ENCODE data around the gene ZBTB1. TPM values are rescaled to one million over a fixed set of nuclear protein-coding genes. Genes with fewer than 3 reads are reported as not detected.

The ZBTB1 gene
- total RNA-seq, 2 experiments from 2014 or later: 81.2 to 86.1 TPM

GRCh38 chr14:64501411-64502171, 3.0 kb upstream of the ZBTB1 start:
- peak overlapping the region; percentile 94 for H3K4me3 Mint-ChIP-seq

GRCh38 chr14:64502456-64502855, 2.1 kb upstream of the ZBTB1 start:
- peak overlapping the region; percentile 94 for H3K4me3 Mint-ChIP-seq
- peak; percentile 35 for DNase-seq
- ChIA-PET CTCF (interaction anchor here (1.0 to 2.5 kb wide), 6 partner anchors 8 to 164 kb away, joined by 3 to 21 read pairs (median 8); partner anchors contain the start of gene HSPA2), POLR2A (interaction anchor here (0.7 to 6.5 kb wide), 22 partner anchors 8 to 638 kb away, joined by 3 to 75 read pairs (median 4); partner anchors contain the start of genes AKAP5, HSPA2 and MTHFD1)
- peak overlapping the region; percentile 99 for H3K27ac Mint-ChIP-seq
- H3K36me3 Mint-ChIP-seq (ENCODE audit: low read depth): peaks cover 55% of the 10 kb centered on the region
- no peaks in the 10 kb centered on the region for H3K9me3 Mint-ChIP-seq
- peaks cover 43% of the 10 kb centered on the region for H3K4me1 Mint-ChIP-seq
- no peaks in the 10 kb centered on the region for H3K27me3 Mint-ChIP-seq

More at GRCh38 chr14:64501411-64502171, 3.0 kb upstream of the ZBTB1 start:
- CTCF ChIA-PET: interaction anchor here (0.9 to 2.5 kb wide), 6 partner anchors 9 to 163 kb away, joined by 3 to 21 read pairs (median 8); partner anchors contain the start of gene HSPA2
- Mint-ChIP-seq H3K27me3 (no peaks in the 10 kb centered on the region), H3K4me1 (peaks cover 42% of the 10 kb centered on the region), H3K36me3 (ENCODE audit: low read depth) (peaks cover 54% of the 10 kb centered on the region), H3K27ac (peak overlapping the region; percentile 99), H3K9me3 (no peaks in the 10 kb centered on the region)
- POLR2A ChIA-PET: interaction anchor here (0.8 to 6.5 kb wide), 16 partner anchors 10 to 163 kb away, joined by 3 to 75 read pairs (median 7); partner anchors contain the start of genes AKAP5, HSPA2 and MTHFD1
- peak; percentile 18 for DNase-seq

- Mint-ChIP-seq H3K27me3 (no peaks in the 10 kb centered on the region), H3K4me3 (peak overlapping the region; percentile 94)
- CTCF ChIA-PET: interaction anchor here (1.0 to 2.5 kb wide), 5 partner anchors 8 to 134 kb away, joined by 3 to 21 read pairs (median 8); partner anchors contain the start of gene HSPA2
Observed at GRCh38 chr14:64502887-64503433, 1.6 kb upstream of the ZBTB1 start.

DNA sequence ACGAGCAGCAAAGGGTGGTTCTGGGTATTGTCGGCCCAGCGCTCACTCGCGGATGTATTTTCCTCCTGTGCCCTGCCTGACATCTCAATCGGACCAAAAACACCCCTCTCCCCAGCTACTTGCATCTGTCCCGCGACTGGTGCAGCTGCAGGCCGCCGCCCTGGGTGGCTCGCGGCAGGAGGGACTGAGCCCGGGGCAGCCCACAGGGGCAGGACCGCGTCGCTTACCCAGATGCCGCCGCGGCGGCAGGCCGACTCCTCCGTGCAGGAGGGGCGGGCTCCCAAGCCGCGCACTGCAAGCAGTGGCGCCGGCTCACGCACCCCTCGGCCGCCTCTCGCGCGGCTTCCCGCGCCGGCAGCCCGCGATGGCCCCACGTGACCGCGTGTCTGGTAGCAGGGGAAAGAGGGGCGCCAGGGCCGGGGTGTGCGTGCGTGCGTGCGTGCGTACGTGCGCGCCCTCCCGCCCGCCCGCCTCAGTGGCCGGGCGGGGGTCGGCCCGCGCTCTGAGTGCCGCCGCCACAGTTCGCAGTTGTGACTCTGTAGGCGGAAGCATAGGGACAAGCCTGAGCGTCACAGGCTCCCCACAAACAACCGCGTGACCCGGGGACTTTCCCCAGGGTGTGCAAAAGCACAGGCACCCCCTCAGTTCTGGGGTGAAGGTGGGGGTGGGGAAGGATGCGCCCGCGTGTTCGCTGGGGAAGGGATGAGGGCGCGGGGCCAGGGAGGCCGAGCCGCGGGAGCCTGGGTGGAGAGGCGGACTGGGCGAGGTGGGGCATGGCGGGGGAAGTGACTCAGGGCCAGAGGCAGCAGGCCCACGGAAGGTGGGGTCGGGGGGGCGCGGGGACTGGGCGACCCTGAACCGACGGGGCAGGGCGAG, 898 bp upstream of the ZBTB1 start, which contains the start of gene ZBTB25:
ZBTB25 (minus strand) TSS at position 405 of the 876 bp plus-strand sequence. CDS start 13,305 bp downstream, outside the sequence.
- peak; percentile 97 for DNase-seq
- peak within 1 kb of the TSS; percentile 100 for H3K27ac Mint-ChIP-seq
- H3K4me3 Mint-ChIP-seq: peak within 1 kb of the TSS; percentile 94
- ChIA-PET CTCF (interaction anchor here (1.3 to 2.3 kb wide), 3 partner anchors 25 to 114 kb away, joined by 3 to 10 read pairs (median 8); partner anchors contain the start of gene HSPA2), POLR2A (interaction anchor here (0.7 to 6.5 kb wide), 34 partner anchors 8 to 650 kb away, joined by 3 to 75 read pairs (median 5); partner anchors contain the start of genes AKAP5, CHURC1, HSPA2 and MTHFD1)
- peaks cover 55% of the 10 kb centered on the region for H3K36me3 Mint-ChIP-seq (ENCODE audit: low read depth)
- H3K4me1 Mint-ChIP-seq: peaks cover 48% of the 10 kb centered on the region
- H3K9me3 Mint-ChIP-seq: no peaks in the 10 kb centered on the region
- H3K27me3 Mint-ChIP-seq: no peaks in the 10 kb centered on the region

More at GRCh38 chr14:64502887-64503433, 1.6 kb upstream of the ZBTB1 start:
- Mint-ChIP-seq H3K9me3 (no peaks in the 10 kb centered on the region), H3K4me1 (peaks cover 44% of the 10 kb centered on the region), H3K36me3 (ENCODE audit: low read depth) (peaks cover 57% of the 10 kb centered on the region), H3K27ac (peak overlapping the region; percentile 99)
- peak; percentile 29 for DNase-seq
- POLR2A ChIA-PET: interaction anchor here (0.7 to 6.5 kb wide), 25 partner anchors 8 to 639 kb away, joined by 3 to 75 read pairs (median 4); partner anchors contain the start of genes AKAP5, CHURC1, HSPA2 and MTHFD1

DNA sequence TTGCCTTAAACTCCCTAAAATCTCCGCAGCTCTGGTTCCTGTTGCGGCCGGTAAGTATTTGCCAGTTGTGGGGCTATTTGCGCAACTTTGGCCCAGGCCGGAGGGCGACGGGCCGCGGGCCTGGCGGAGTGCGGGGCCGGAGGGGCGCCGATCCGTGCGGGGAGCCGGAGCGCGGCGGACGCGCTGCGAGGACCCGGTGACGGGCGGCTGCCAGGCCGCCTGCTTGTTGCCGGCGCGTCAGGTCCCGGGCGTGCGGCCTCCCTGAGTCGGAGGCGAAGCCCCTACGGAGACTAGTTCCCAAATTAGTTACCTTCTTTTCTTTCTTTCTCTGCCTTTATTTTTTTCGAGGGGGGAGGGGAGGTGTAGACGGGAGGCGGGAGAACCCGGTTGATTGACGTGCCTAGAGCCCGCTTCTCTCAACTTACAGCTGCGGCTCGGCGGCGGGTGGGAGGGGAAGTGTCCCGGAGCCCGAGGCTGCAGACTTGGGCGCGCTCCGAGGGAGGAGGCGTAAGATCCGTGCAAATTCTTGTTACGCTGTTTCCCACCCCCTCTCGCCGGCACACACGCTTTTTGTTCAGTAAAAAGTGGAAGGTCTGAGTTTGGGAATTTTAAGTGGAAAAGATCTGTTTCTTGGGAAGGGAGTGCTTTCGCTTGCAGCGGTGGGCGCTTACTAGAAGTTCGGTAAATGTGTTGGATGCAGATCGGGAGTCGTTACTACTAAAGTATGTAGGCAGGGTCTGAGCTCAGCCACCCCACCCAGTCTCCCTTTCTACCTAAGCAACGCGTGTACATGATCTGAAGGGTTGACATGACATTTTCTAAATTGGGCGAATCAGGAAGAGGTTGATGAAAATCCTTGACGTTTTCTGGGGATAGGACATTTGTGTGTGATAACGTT, 576 bp downstream of the ZBTB1 start:
- peak overlapping the region; percentile 84 for H3K4me3 Mint-ChIP-seq
- peak; percentile 89 for DNase-seq
- ChIA-PET CTCF (interaction anchor here (0.6 to 1.2 kb wide), 2 partner anchors 9 to 20 kb away, joined by 3 to 4 read pairs; no protein-coding TSS in a partner anchor), POLR2A (interaction anchor here (0.5 to 6.5 kb wide), 29 partner anchors 9 to 651 kb away, joined by 3 to 75 read pairs (median 4); partner anchors contain the start of genes AKAP5, HSPA2, MTHFD1 and PPP1R36)
- no peaks in the 10 kb centered on the region for H3K27me3 Mint-ChIP-seq
- peak overlapping the region; percentile 100 for H3K27ac Mint-ChIP-seq
- H3K4me1 Mint-ChIP-seq: peaks cover 52% of the 10 kb centered on the region
- H3K9me3 Mint-ChIP-seq: no peaks in the 10 kb centered on the region
- peaks cover 48% of the 10 kb centered on the region for H3K36me3 Mint-ChIP-seq (ENCODE audit: low read depth)

DNA sequence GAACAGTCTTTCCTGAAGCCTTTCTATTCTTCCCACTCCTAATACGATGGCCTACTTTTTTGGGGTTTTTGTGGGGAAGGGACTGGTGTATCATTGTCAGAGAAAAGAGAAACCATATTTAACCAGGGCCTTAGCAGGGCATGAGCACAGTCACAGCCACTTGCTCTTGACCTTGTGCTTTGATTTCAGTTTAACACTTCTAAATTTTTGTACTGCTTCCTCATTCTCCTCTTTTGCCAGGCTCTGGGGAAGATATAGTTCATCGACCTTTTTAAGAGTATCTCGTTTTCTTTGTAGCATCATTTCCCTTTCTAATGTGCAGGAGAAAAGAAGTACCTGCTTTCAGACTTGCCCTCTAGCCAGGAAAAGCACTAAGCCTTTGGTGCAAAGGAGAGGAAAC, 2.2 kb downstream of the ZBTB1 start:
- DNase-seq: no peak
- CTCF ChIA-PET: no interaction called here
- H3K4me1 Mint-ChIP-seq: peaks cover 54% of the 10 kb centered on the region
- peak overlapping the region; percentile 91 for H3K27ac Mint-ChIP-seq
- H3K9me3 Mint-ChIP-seq: no peaks in the 10 kb centered on the region
- POLR2A ChIA-PET: interaction anchor here (1.0 to 3.7 kb wide), 2 partner anchors 26 to 169 kb away, joined by 3 to 28 read pairs; no protein-coding TSS in a partner anchor
- no peaks in the 10 kb centered on the region for H3K27me3 Mint-ChIP-seq
- peaks cover 51% of the 10 kb centered on the region for H3K36me3 Mint-ChIP-seq (ENCODE audit: low read depth)
- peak overlapping the region; percentile 84 for H3K4me3 Mint-ChIP-seq

GRCh38 chr14:64507376-64508156, 3.0 kb downstream of the ZBTB1 start:
- H3K27me3 Mint-ChIP-seq: no peaks in the 10 kb centered on the region
- CTCF ChIA-PET: interaction anchor here (1.0 to 4.4 kb wide), 3 partner anchors 13 to 384 kb away, joined by 3 to 30 read pairs (median 7); no protein-coding TSS in a partner anchor
- POLR2A ChIA-PET: interaction anchor here (0.9 to 3.7 kb wide), 7 partner anchors 11 to 170 kb away, joined by 3 to 28 read pairs (median 3); partner anchors contain the start of gene MTHFD1
- H3K27ac Mint-ChIP-seq: peak overlapping the region; percentile 91
- no peaks in the 10 kb centered on the region for H3K9me3 Mint-ChIP-seq
- H3K4me1 Mint-ChIP-seq: peaks cover 55% of the 10 kb centered on the region
- H3K4me3 Mint-ChIP-seq: peak overlapping the region; percentile 84
- H3K36me3 Mint-ChIP-seq (ENCODE audit: low read depth): peaks cover 43% of the 10 kb centered on the region
- DNase-seq: peak; percentile 31

- Mint-ChIP-seq H3K4me1 (peaks cover 56% of the 10 kb centered on the region), H3K36me3 (ENCODE audit: low read depth) (peaks cover 38% of the 10 kb centered on the region)
- DNase-seq: no peak
Observed at GRCh38 chr14:64508215-64508776, 3.7 kb downstream of the ZBTB1 start.

GRCh38 chr14:64509036-64509435, 4.5 kb downstream of the ZBTB1 start:
- peaks cover 40% of the 10 kb centered on the region for H3K36me3 Mint-ChIP-seq (ENCODE audit: low read depth)
- H3K27me3 Mint-ChIP-seq: no peaks in the 10 kb centered on the region
- H3K9me3 Mint-ChIP-seq: no peaks in the 10 kb centered on the region
- no peak for DNase-seq
- peak overlapping the region; percentile 50 for H3K4me3 Mint-ChIP-seq
- peaks cover 59% of the 10 kb centered on the region for H3K4me1 Mint-ChIP-seq
- ChIA-PET CTCF (interaction anchor here (0.8 to 4.4 kb wide), 9 partner anchors 11 to 383 kb away, joined by 3 to 30 read pairs (median 7); partner anchors contain the start of gene HSPA2), POLR2A (interaction anchor here (1.0 to 2.3 kb wide), 3 partner anchors 12 to 122 kb away, joined by 3 to 11 read pairs (median 8); partner anchors contain the start of gene MTHFD1)
- H3K27ac Mint-ChIP-seq: peak overlapping the region; percentile 91

More at GRCh38 chr14:64508215-64508776, 3.7 kb downstream of the ZBTB1 start:
- ChIA-PET CTCF (interaction anchor here (1.0 to 4.4 kb wide), 7 partner anchors 11 to 383 kb away, joined by 3 to 30 read pairs (median 12); partner anchors contain the start of gene HSPA2), POLR2A (interaction anchor here (0.9 to 2.3 kb wide), 5 partner anchors 12 to 170 kb away, joined by 3 to 11 read pairs (median 3); partner anchors contain the start of gene MTHFD1)
- H3K4me3 Mint-ChIP-seq: peak overlapping the region; percentile 84
- no peaks in the 10 kb centered on the region for H3K27me3 Mint-ChIP-seq
- H3K27ac Mint-ChIP-seq: peak overlapping the region; percentile 91
- no peaks in the 10 kb centered on the region for H3K9me3 Mint-ChIP-seq

Measured in activated CD4-positive, alpha-beta memory T cell treated with anti-CD3 and anti-CD28 coated beads, Interleukin-2, amount 10 ng/mL, durations not matched to agents 7 days and 5 days (primary cell).